ENCODE data around the gene SYCP2L.
"Not testable (repeated sequence)": the region's sequence is repeated elsewhere in the genome, so short reads cannot be mapped to it uniquely, and the experiment has no call there.

Gene SYCP2L

DNA sequence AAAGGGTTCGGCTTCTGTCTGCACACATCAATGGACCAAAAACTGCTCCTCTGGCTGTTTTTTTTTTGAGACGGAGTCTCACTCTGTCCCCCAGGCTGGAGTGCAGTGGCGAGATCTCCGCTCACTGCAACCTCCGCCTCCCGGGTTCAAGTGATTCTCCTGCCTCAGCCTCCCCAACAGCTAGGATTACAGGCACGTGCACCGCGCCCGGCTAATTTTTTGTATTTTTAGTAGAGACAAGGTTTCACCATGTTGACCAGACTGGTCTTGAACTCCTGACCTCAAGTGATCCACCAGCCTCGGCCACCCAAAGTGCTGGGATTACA, 524 bp upstream of the SYCP2L start:
- H2BK15ac ChIP-seq (replicated peaks; ENCODE audit: low read depth); H2AK5ac ChIP-seq (ENCODE audit: low read length); H4K8ac ChIP-seq (ENCODE audit: low read depth, low read length); H3K79me2 ChIP-seq (ENCODE audit: control insufficient read depth, insufficient read depth, low read length); H4K5ac ChIP-seq (ENCODE audit: low read length); H2BK5ac ChIP-seq (ENCODE audit: low read length); H3K4me3 ChIP-seq (ENCODE audit: low read length); H2BK120ac ChIP-seq (ENCODE audit: low read depth, low read length); DNase-seq; H3K79me1 ChIP-seq (ENCODE audit: low read length); H3K4ac ChIP-seq (ENCODE audit: low read depth, low read length); H3K18ac ChIP-seq (ENCODE audit: low read length); H3K4me1 ChIP-seq (ENCODE audit: control insufficient read depth, low read depth, low read length); H3K36me3 ChIP-seq (ENCODE audit: control insufficient read depth, insufficient read depth, low read length); H3K9ac ChIP-seq (ENCODE audit: low read length); H3K23ac ChIP-seq (ENCODE audit: low read length); H3K27ac ChIP-seq (ENCODE audit: low read depth, low read length): not testable (repeated sequence)
- WGBS (ENCODE audit: extremely low coverage, insufficient coverage, low lambda C conversion rate): no CpG with 5 or more reads among the region's 11 CpGs
- peaks cover 16% of the 10 kb centered on the region for H3K27me3 ChIP-seq (ENCODE audit: insufficient read depth, low read length, poor library complexity)
- peak overlapping the region; percentile 19 for H3K56ac ChIP-seq (ENCODE audit: low read length)
- peak overlapping the region; percentile 23 for H3K4me2 ChIP-seq (ENCODE audit: low read length)

DNA sequence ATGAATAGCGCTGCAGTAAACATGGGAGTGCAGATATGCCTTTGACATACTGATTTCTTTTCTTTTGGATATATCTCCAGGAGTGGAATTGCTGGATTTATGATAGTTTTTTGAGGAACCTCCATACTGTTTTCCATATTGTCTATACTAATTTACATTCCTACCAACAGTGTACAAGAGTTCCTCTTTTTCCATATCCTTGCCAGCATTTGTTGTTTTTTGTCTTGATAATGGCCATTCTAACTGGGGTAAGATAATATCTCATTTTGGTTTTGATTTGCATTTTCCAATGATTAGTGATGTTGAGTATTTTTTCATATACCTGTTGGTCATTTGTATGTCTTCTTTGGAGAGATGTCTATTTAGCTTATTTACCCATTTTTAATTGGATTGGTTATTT, 3.3 kb downstream of the SYCP2L start:
- Histone ChIP-seq H2BK15ac (replicated peaks; ENCODE audit: low read depth) (no peak overlapping the region), H3K23ac (ENCODE audit: low read length) (no peak overlapping the region), H3K36me3 (ENCODE audit: control insufficient read depth, insufficient read depth, low read length) (no peaks in the 10 kb centered on the region), H4K5ac (ENCODE audit: low read length) (no peak overlapping the region), H3K4me3 (ENCODE audit: low read length) (no peak overlapping the region), H3K79me2 (ENCODE audit: control insufficient read depth, insufficient read depth, low read length) (no peaks in the 10 kb centered on the region), H3K79me1 (ENCODE audit: low read length) (no peaks in the 10 kb centered on the region), H3K27me3 (ENCODE audit: insufficient read depth, low read length, poor library complexity) (no peaks in the 10 kb centered on the region), H2BK120ac (ENCODE audit: low read depth, low read length) (no peak overlapping the region), H3K27ac (ENCODE audit: low read depth, low read length) (no peak overlapping the region), H2AK5ac (ENCODE audit: low read length) (no peak overlapping the region), H3K56ac (ENCODE audit: low read length) (no peak overlapping the region), H3K18ac (ENCODE audit: low read length) (no peak overlapping the region), H3K9ac (ENCODE audit: low read length) (no peak overlapping the region), H3K4ac (ENCODE audit: low read depth, low read length) (no peak overlapping the region), H2BK5ac (ENCODE audit: low read length) (no peak overlapping the region), H3K4me1 (ENCODE audit: control insufficient read depth, low read depth, low read length) (no peaks in the 10 kb centered on the region), H4K8ac (ENCODE audit: low read depth, low read length) (no peak overlapping the region), H3K4me2 (ENCODE audit: low read length) (no peak overlapping the region)
- no peak for DNase-seq
- WGBS (ENCODE audit: extremely low coverage, insufficient coverage, low lambda C conversion rate): no CpG with 5 or more reads among the region's 1 CpG

DNA sequence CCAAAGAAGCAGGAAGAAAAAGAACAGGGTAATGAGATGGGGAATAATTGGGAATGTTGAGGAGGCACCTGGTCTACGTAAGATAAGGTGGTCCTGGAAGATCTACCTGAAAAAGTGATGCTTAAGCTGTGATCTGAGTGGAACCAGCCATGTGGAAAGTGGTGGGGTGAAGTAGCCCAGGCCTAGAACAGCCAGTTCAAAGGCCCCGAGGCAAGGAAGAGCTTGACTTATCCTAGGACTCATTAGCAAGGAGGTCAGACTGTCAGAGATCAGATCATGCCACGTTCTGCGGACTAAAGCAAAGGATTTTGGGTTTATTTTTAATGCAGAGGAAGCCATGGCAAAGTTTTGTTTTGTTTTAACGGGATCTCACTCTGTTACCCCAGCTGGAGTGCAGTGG, 5.1 kb downstream of the SYCP2L start:
- no peak overlapping the region for H3K56ac ChIP-seq (ENCODE audit: low read length)
- no peaks in the 10 kb centered on the region for H3K79me2 ChIP-seq (ENCODE audit: control insufficient read depth, insufficient read depth, low read length)
- H3K79me1 ChIP-seq (ENCODE audit: low read length): no peaks in the 10 kb centered on the region
- no peak overlapping the region for H2BK15ac ChIP-seq (replicated peaks; ENCODE audit: low read depth)
- no peak overlapping the region for H3K18ac ChIP-seq (ENCODE audit: low read length)
- no peaks in the 10 kb centered on the region for H3K4me1 ChIP-seq (ENCODE audit: control insufficient read depth, low read depth, low read length)
- H2AK5ac ChIP-seq (ENCODE audit: low read length): no peak overlapping the region
- DNase-seq: no peak
- H3K27me3 ChIP-seq (ENCODE audit: insufficient read depth, low read length, poor library complexity): no peaks in the 10 kb centered on the region
- H3K4me2 ChIP-seq (ENCODE audit: low read length): no peak overlapping the region
- no peak overlapping the region for H2BK120ac ChIP-seq (ENCODE audit: low read depth, low read length)
- no peak overlapping the region for H2BK5ac ChIP-seq (ENCODE audit: low read length)
- no peak overlapping the region for H4K5ac ChIP-seq (ENCODE audit: low read length)
- no peak overlapping the region for H3K4me3 ChIP-seq (ENCODE audit: low read length)
- no peak overlapping the region for H4K8ac ChIP-seq (ENCODE audit: low read depth, low read length)
- H3K27ac ChIP-seq (ENCODE audit: low read depth, low read length): no peak overlapping the region
- H3K9ac ChIP-seq (ENCODE audit: low read length): no peak overlapping the region
- no peak overlapping the region for H3K23ac ChIP-seq (ENCODE audit: low read length)
- WGBS (ENCODE audit: extremely low coverage, insufficient coverage, low lambda C conversion rate): no CpG with 5 or more reads among the region's 5 CpGs
- no peaks in the 10 kb centered on the region for H3K36me3 ChIP-seq (ENCODE audit: control insufficient read depth, insufficient read depth, low read length)
- no peak overlapping the region for H3K4ac ChIP-seq (ENCODE audit: low read depth, low read length)

DNA sequence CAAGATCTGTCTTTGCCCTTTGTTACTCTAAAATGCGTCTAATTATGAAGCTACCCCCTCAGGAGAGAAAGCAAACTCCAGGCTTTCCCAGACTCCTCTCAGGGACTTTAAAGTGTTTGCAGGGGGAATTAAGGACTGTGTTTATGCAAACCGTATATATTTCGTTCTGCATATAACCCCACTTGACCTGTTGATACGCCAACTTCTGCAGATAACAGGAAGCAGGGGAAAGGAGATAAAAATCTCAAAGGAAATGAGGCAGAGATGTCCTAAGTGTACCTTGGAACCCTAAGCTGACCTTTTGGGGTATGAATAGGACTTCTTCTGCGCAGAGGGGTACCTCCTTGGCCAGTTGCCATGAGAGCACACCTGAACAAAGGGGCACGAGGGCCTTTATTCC, 8.1 kb downstream of the SYCP2L start:
- Histone ChIP-seq H3K79me1 (ENCODE audit: low read length) (no peaks in the 10 kb centered on the region), H2BK5ac (ENCODE audit: low read length) (no peak overlapping the region)
- DNase-seq: no peak

DNA sequence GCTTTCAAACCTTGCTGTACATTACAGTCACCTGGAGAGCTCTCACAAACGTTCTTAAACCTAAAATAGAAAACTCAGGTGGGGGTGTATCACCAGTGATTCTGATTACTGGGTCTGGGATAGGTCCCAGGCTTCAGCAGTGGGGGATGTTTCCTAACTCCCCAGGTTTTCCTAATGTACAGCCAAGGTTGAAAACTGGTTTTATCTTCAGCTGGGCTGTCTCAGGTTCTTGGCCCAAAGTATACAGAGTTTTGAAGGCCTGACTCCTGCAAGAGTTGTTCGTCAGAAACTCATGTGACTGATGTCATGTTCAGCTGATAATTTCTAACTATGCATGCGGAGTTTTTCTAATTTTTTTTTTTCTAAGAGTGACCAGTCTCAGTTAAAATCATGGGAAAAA, 9.8 kb downstream of the SYCP2L start:
- no peak overlapping the region for H2BK5ac ChIP-seq (ENCODE audit: low read length)
- H3K4me1 ChIP-seq (ENCODE audit: control insufficient read depth, low read depth, low read length): no peaks in the 10 kb centered on the region
- H2AK5ac ChIP-seq (ENCODE audit: low read length): no peak overlapping the region
- H3K79me2 ChIP-seq (ENCODE audit: control insufficient read depth, insufficient read depth, low read length): no peaks in the 10 kb centered on the region
- no peak overlapping the region for H3K4me2 ChIP-seq (ENCODE audit: low read length)
- no CpG with 5 or more reads among the region's 3 CpGs for WGBS (ENCODE audit: extremely low coverage, insufficient coverage, low lambda C conversion rate)
- H3K79me1 ChIP-seq (ENCODE audit: low read length): no peaks in the 10 kb centered on the region
- no peak overlapping the region for H3K4ac ChIP-seq (ENCODE audit: low read depth, low read length)
- no peak overlapping the region for H2BK120ac ChIP-seq (ENCODE audit: low read depth, low read length)
- H4K5ac ChIP-seq (ENCODE audit: low read length): no peak overlapping the region
- H2BK15ac ChIP-seq (replicated peaks; ENCODE audit: low read depth): no peak overlapping the region
- H3K18ac ChIP-seq (ENCODE audit: low read length): no peak overlapping the region
- H3K9ac ChIP-seq (ENCODE audit: low read length): no peak overlapping the region
- H3K4me3 ChIP-seq (ENCODE audit: low read length): no peak overlapping the region
- no peak overlapping the region for H3K23ac ChIP-seq (ENCODE audit: low read length)
- no peak for DNase-seq
- H3K36me3 ChIP-seq (ENCODE audit: control insufficient read depth, insufficient read depth, low read length): no peaks in the 10 kb centered on the region
- H4K8ac ChIP-seq (ENCODE audit: low read depth, low read length): no peak overlapping the region
- H3K27ac ChIP-seq (ENCODE audit: low read depth, low read length): no peak overlapping the region
- no peak overlapping the region for H3K56ac ChIP-seq (ENCODE audit: low read length)
- no peaks in the 10 kb centered on the region for H3K27me3 ChIP-seq (ENCODE audit: insufficient read depth, low read length, poor library complexity)

More for the DNA sequence above, 8.1 kb downstream of the SYCP2L start:
- Histone ChIP-seq H4K5ac (ENCODE audit: low read length) (no peak overlapping the region), H3K23ac (ENCODE audit: low read length) (no peak overlapping the region), H3K9ac (ENCODE audit: low read length) (no peak overlapping the region), H3K27ac (ENCODE audit: low read depth, low read length) (no peak overlapping the region), H2AK5ac (ENCODE audit: low read length) (no peak overlapping the region), H3K4ac (ENCODE audit: low read depth, low read length) (no peak overlapping the region), H3K27me3 (ENCODE audit: insufficient read depth, low read length, poor library complexity) (no peaks in the 10 kb centered on the region), H3K79me2 (ENCODE audit: control insufficient read depth, insufficient read depth, low read length) (no peaks in the 10 kb centered on the region), H2BK15ac (replicated peaks; ENCODE audit: low read depth) (no peak overlapping the region), H3K4me3 (ENCODE audit: low read length) (no peak overlapping the region), H3K56ac (ENCODE audit: low read length) (no peak overlapping the region), H3K18ac (ENCODE audit: low read length) (no peak overlapping the region), H3K4me1 (ENCODE audit: control insufficient read depth, low read depth, low read length) (no peaks in the 10 kb centered on the region), H4K8ac (ENCODE audit: low read depth, low read length) (no peak overlapping the region), H2BK120ac (ENCODE audit: low read depth, low read length) (no peak overlapping the region), H3K4me2 (ENCODE audit: low read length) (no peak overlapping the region), H3K36me3 (ENCODE audit: control insufficient read depth, insufficient read depth, low read length) (no peaks in the 10 kb centered on the region)
- WGBS (ENCODE audit: extremely low coverage, insufficient coverage, low lambda C conversion rate): no CpG with 5 or more reads among the region's 6 CpGs

DNA sequence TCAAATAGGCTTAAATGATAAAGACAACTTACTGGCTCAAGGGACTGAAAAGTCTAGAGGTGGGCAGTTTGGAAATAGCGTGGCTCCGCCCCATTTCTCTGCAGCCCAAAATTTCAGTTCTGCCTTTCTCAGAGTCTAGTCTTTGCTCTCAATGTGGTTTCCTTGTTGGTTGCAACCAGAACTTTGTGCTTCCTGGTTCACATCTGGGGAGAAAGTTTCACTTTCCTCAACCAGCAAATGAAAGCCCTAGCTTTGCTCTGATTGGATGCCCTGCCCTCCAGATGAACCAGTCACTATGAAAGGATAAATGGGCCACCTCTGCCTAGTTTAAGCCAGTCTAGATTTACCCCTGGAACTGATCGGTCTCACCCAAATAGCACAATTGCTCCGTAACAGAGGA, 14.9 kb downstream of the SYCP2L start:
- H2BK15ac ChIP-seq (replicated peaks; ENCODE audit: low read depth): no peak overlapping the region
- H3K27me3 ChIP-seq (ENCODE audit: insufficient read depth, low read length, poor library complexity): no peaks in the 10 kb centered on the region
- H3K36me3 ChIP-seq (ENCODE audit: control insufficient read depth, insufficient read depth, low read length): no peaks in the 10 kb centered on the region
- H3K4me1 ChIP-seq (ENCODE audit: control insufficient read depth, low read depth, low read length): no peaks in the 10 kb centered on the region
- H4K8ac ChIP-seq (ENCODE audit: low read depth, low read length): no peak overlapping the region
- no peak overlapping the region for H2BK5ac ChIP-seq (ENCODE audit: low read length)
- no peak overlapping the region for H3K18ac ChIP-seq (ENCODE audit: low read length)
- H3K56ac ChIP-seq (ENCODE audit: low read length): no peak overlapping the region
- no peak overlapping the region for H3K9ac ChIP-seq (ENCODE audit: low read length)
- no peak overlapping the region for H3K4me2 ChIP-seq (ENCODE audit: low read length)
- no CpG with 5 or more reads among the region's 4 CpGs for WGBS (ENCODE audit: extremely low coverage, insufficient coverage, low lambda C conversion rate)
- H3K79me1 ChIP-seq (ENCODE audit: low read length): no peaks in the 10 kb centered on the region
- no peak overlapping the region for H3K4me3 ChIP-seq (ENCODE audit: low read length)
- no peak overlapping the region for H2BK120ac ChIP-seq (ENCODE audit: low read depth, low read length)
- H2AK5ac ChIP-seq (ENCODE audit: low read length): no peak overlapping the region
- no peak overlapping the region for H3K27ac ChIP-seq (ENCODE audit: low read depth, low read length)
- H3K79me2 ChIP-seq (ENCODE audit: control insufficient read depth, insufficient read depth, low read length): no peaks in the 10 kb centered on the region
- DNase-seq: no peak
- no peak overlapping the region for H3K4ac ChIP-seq (ENCODE audit: low read depth, low read length)
- no peak overlapping the region for H3K23ac ChIP-seq (ENCODE audit: low read length)
- no peak overlapping the region for H4K5ac ChIP-seq (ENCODE audit: low read length)

Data from mesendoderm (in vitro differentiated cells).